NCI-H1694 (cell line): Measurements from ENCODE around the gene FXR2.

Experiments used
- DNase-seq: peaks from one replicate; lab custom pipeline; 2025; lab: John Stamatoyannopoulos, UW

FXR2 gene

GRCh38 chr17:7551396-7551795 lies 63.3 kb downstream of the FXR2 start:
- DNase-seq, result no peak

- no peak for DNase-seq
These were observed 64.4 kb downstream of the FXR2 start for GRCh38 chr17:7550344-7550743.

GRCh38 chr17:7549401-7550055 lies 65.2 kb downstream of the FXR2 start:
- DNase-seq, result no peak

- no peak for DNase-seq
These were observed 65.9 kb downstream of the FXR2 start, which contains the start of gene TNFSF12 for GRCh38 chr17:7548585-7549400. Gene TNFSF12, plus strand, starts transcription at chr17:7549058. Its CDS starts 96 bp downstream, at chr17:7549154.

GRCh38 chr17:7544911-7545310 lies 69.8 kb downstream of the FXR2 start:
- DNase-seq, result no peak
